T-cell (primary cell): ENCODE measurements around the gene PISD. TPM values are rescaled to one million over a fixed set of nuclear protein-coding genes. Genes with fewer than 3 reads are reported as not detected.

Source experiments
- ATAC-seq, 4 experiments: fragments of 200-7000 bp in 3 of 4; fragments of 150-1000 bp in 1 of 4; cut with Tn5 transposase; replicated peaks in 1 of 4; 1 replicate in 3 of 4; 2 replicates in 1 of 4; pipeline ENCODE4 v1.10.0; 2021; ENCODE audit warnings: moderate library complexity in 3 of 4, mild to moderate bottlenecking in 2 of 4, moderate number of reproducible peaks in 1 of 4
- CTCF ChIA-PET, 2 donors: fragments of 300-600 bp; sonication (Branson Sonifier 250); formaldehyde crosslinking; loops; one replicate each; lab custom pipeline; 2022; ENCODE audit warnings: antibody characterized with exemption in 2 of 2; lab: Charles Lee
- POLR2A ChIA-PET, 2 donors: fragments of 300-600 bp; sonication (Branson Sonifier 250); formaldehyde crosslinking; loops; one replicate each; lab custom pipeline; 2022; ENCODE audit warnings: antibody characterized with exemption in 2 of 2; lab: Charles Lee
- DNase-seq, 35 experiments: peaks; one replicate each; pipeline versions ENCODE4 v3.0.0 to v3.0.0-alpha.2; 2013 to 2023
- H3K27ac ChIP-seq: one replicate; pipeline ENCODE4 v1.5.1; 2013; ENCODE audit warnings: low read length
- H3K27me3 ChIP-seq, 2 experiments: replicated peaks in 1 of 2; 1 replicate in 1 of 2; 2 replicates in 1 of 2; pipeline versions ENCODE4 v1.6.1 to v1.7.0; 2013; ENCODE audit warnings: low read length in 1 of 2, mixed read lengths in 1 of 2; ENCODE audit not compliant: control insufficient read depth in 2 of 2, insufficient read depth in 2 of 2; ENCODE audit errors: extremely low read depth in 1 of 2
- H3K36me3 ChIP-seq, 2 donors: 1 replicate in 1 of 2; 2 replicates in 1 of 2; pipeline versions ENCODE4 v1.6.1 to v1.7.0; 2013; ENCODE audit warnings: low read length in 1 of 2; ENCODE audit not compliant: control insufficient read depth in 2 of 2, insufficient read depth in 1 of 2; ENCODE audit errors: extremely low read depth in 1 of 2
- H3K4me1 ChIP-seq, 2 experiments: 1 replicate in 1 of 2; 2 replicates in 1 of 2; pipeline versions ENCODE4 v1.6.1 to v1.7.0; 2013; ENCODE audit warnings: low read length in 2 of 2, mixed read lengths in 1 of 2; ENCODE audit not compliant: insufficient read depth in 2 of 2, control insufficient read depth in 1 of 2; ENCODE audit errors: extremely low read depth in 1 of 2
- H3K4me3 ChIP-seq, 2 donors: 1 replicate in 1 of 2; 2 replicates in 1 of 2; pipeline versions ENCODE4 v1.5.1 to v1.7.0; 2013; ENCODE audit warnings: mild to moderate bottlenecking in 2 of 2, low read length in 1 of 2, moderate library complexity in 1 of 2; ENCODE audit not compliant: control insufficient read depth in 1 of 2; ENCODE audit errors: extremely low read depth in 1 of 2
- H3K9me3 ChIP-seq: 2 replicates; pipeline ENCODE4 v1.7.0; 2013
- H3K27ac Mint-ChIP-seq, 2 donors: one replicate each; pipeline ENCODE4 v1.8.0; 2020 to 2021; ENCODE audit warnings: mild to moderate bottlenecking in 2 of 2, mixed read lengths in 2 of 2
- H3K27me3 Mint-ChIP-seq, 2 donors: one replicate each; pipeline ENCODE4 v1.8.0; 2021 to 2022; ENCODE audit warnings: mixed read lengths in 2 of 2
- H3K36me3 Mint-ChIP-seq: one replicate; pipeline ENCODE4 v1.8.0; 2021; ENCODE audit warnings: mixed read lengths
- H3K4me1 Mint-ChIP-seq, 3 donors: one replicate each; pipeline ENCODE4 v1.8.0; 2020 to 2022; ENCODE audit warnings: mixed read lengths in 3 of 3, mild to moderate bottlenecking in 1 of 3
- H3K4me3 Mint-ChIP-seq, 3 donors: one replicate each; pipeline ENCODE4 v1.8.0; 2020 to 2022; ENCODE audit warnings: mild to moderate bottlenecking in 3 of 3, mixed read lengths in 3 of 3, moderate library complexity in 3 of 3
- H3K9me3 Mint-ChIP-seq, 3 donors: one replicate each; pipeline ENCODE4 v1.8.0; 2020 to 2022; ENCODE audit warnings: mixed read lengths in 3 of 3
- WGBS: methylation state at CpG from one replicate; pipeline ENCODE4 v1.1.5; 2013; ENCODE audit warnings: missing lambda C conversion rate; ENCODE audit not compliant: insufficient coverage; 5-methylcytosine and 5-hydroxymethylcytosine counted together
- total RNA-seq, 35 experiments: library from RNA in 6 of 35; stranded (reverse) in 6 of 35; fragments of 120-200 nt in 1 of 35; gene quantifications; one replicate each; pipeline versions ENCODE4 v1.2.1 to v1.2.4 and lab custom pipeline; 2013 to 2026

PISD gene
- total RNA-seq, 5 donors from 2014 or later (not counting 1 experiment from before 2014, with no cell fraction given) = 35.0 to 44.2 (median 39.3) TPM

GRCh38 chr22:31637891-31638618 is 24.0 kb downstream of the PISD start:
- POLR2A ChIA-PET = no interaction called here
- H3K4me1 Mint-ChIP-seq = peaks cover 38 to 40% (median 40%) of the 10 kb centered on the region in 3 donors
- DNase-seq (peak in 3 of 35 experiments; percentile 12 to 41 (median 20)), ATAC-seq (peak in 1 of 4 experiments; percentile 18)
- CTCF ChIA-PET = no interaction called here
- H3K27ac Mint-ChIP-seq = peak overlapping the region; percentile 79 to 86
- Histone ChIP-seq H3K36me3 (peaks cover 0 to 2% of the 10 kb centered on the region in 2 donors), H3K27ac (no peak overlapping the region), H3K4me1 (peaks cover 0 to 38% of the 10 kb centered on the region in 2 experiments), H3K4me3 (no peak overlapping the region), H3K9me3 (no peaks in the 10 kb centered on the region), H3K27me3 (no peaks in the 10 kb centered on the region)
- H3K4me3 Mint-ChIP-seq = peak overlapping the region in 2 of 3 donors; percentile 9 to 15
- H3K9me3 Mint-ChIP-seq = no peaks in the 10 kb centered on the region
- peaks cover 2% of the 10 kb centered on the region for H3K36me3 Mint-ChIP-seq
- H3K27me3 Mint-ChIP-seq = no peaks in the 10 kb centered on the region
- 85% methylated on average over 8 of the region's 15 CpGs for WGBS

GRCh38 chr22:31637447-31637890 is 24.5 kb downstream of the PISD start:
- peak overlapping the region in 1 of 3 donors; percentile 9 for H3K4me3 Mint-ChIP-seq

GRCh38 chr22:31635638-31636306 is 26.2 kb downstream of the PISD start:
- Histone ChIP-seq H3K4me1 (peaks cover 3 to 46% of the 10 kb centered on the region in 2 experiments), H3K27ac (no peak overlapping the region), H3K4me3 (no peak overlapping the region), H3K9me3 (no peaks in the 10 kb centered on the region), H3K36me3 (peaks cover 0 to 2% of the 10 kb centered on the region in 2 donors), H3K27me3 (no peaks in the 10 kb centered on the region)
- Mint-ChIP-seq H3K4me1 (peaks cover 38 to 45% (median 43%) of the 10 kb centered on the region in 3 donors), H3K4me3 (no peak overlapping the region), H3K9me3 (no peaks in the 10 kb centered on the region), H3K27ac (peak overlapping the region; percentile 35 to 57), H3K36me3 (no peaks in the 10 kb centered on the region), H3K27me3 (no peaks in the 10 kb centered on the region)
- DNase-seq (no peak), ATAC-seq (no peak)
- 100% methylated on average over 9 of the region's 13 CpGs for WGBS
- POLR2A ChIA-PET = no interaction called here
- CTCF ChIA-PET = no interaction called here

More at GRCh38 chr22:31637447-31637890, 24.5 kb downstream of the PISD start:
- no peak overlapping the region for H3K27ac ChIP-seq
- peaks cover 0 to 38% of the 10 kb centered on the region in 2 experiments for H3K4me1 ChIP-seq
- no peaks in the 10 kb centered on the region for H3K9me3 Mint-ChIP-seq
- POLR2A ChIA-PET = interaction anchor here in 1 of 2 donors (0.5 kb wide), 1 partner anchor 342 kb away, joined by 6 read pairs; no protein-coding TSS in a partner anchor
- peak overlapping the region; percentile 79 to 86 for H3K27ac Mint-ChIP-seq
- peaks cover 38 to 40% (median 40%) of the 10 kb centered on the region in 3 donors for H3K4me1 Mint-ChIP-seq
- peak in 3 of 35 experiments; percentile 11 to 48 (median 35) for DNase-seq
- CTCF ChIA-PET = no interaction called here
- H3K27me3 ChIP-seq = no peaks in the 10 kb centered on the region
- no peaks in the 10 kb centered on the region for H3K27me3 Mint-ChIP-seq
- no peak for ATAC-seq
- no peaks in the 10 kb centered on the region for H3K9me3 ChIP-seq
- H3K4me3 ChIP-seq = no peak overlapping the region
- H3K36me3 ChIP-seq = peaks cover 0 to 2% of the 10 kb centered on the region in 2 donors
- H3K36me3 Mint-ChIP-seq = no peaks in the 10 kb centered on the region
- WGBS = 77% methylated on average over 6 of the region's 10 CpGs

GRCh38 chr22:31631436-31631835 is 30.6 kb downstream of the PISD start:
- H3K4me1 ChIP-seq = peaks cover 15 to 58% of the 10 kb centered on the region in 2 experiments

GRCh38 chr22:31630331-31631329 is 31.4 kb downstream of the PISD start:
- 7% methylated on average over 51 of the region's 65 CpGs for WGBS
- H3K27ac Mint-ChIP-seq = peak overlapping the region; percentile 89 to 92

More at GRCh38 chr22:31631436-31631835, 30.6 kb downstream of the PISD start:
- POLR2A ChIA-PET = no interaction called here
- CTCF ChIA-PET = interaction anchor here in 1 of 2 donors (0.9 kb wide), 1 partner anchor 45 kb away, joined by 3 read pairs; no protein-coding TSS in a partner anchor
- H3K9me3 Mint-ChIP-seq = no peaks in the 10 kb centered on the region
- Histone ChIP-seq H3K4me3 (no peak overlapping the region), H3K27me3 (no peaks in the 10 kb centered on the region), H3K36me3 (no peaks in the 10 kb centered on the region), H3K9me3 (no peaks in the 10 kb centered on the region), H3K27ac (peak overlapping the region; percentile 89)
- 100% methylated on average over 4 of the region's 9 CpGs for WGBS
- H3K27ac Mint-ChIP-seq = peak overlapping the region; percentile 55 to 79
- no peaks in the 10 kb centered on the region for H3K27me3 Mint-ChIP-seq
- DNase-seq (no peak), ATAC-seq (no peak)
- H3K4me3 Mint-ChIP-seq = peak overlapping the region; percentile 59 to 82 (median 63)
- no peaks in the 10 kb centered on the region for H3K36me3 Mint-ChIP-seq
- peaks cover 46 to 51% (median 48%) of the 10 kb centered on the region in 3 donors for H3K4me1 Mint-ChIP-seq

More at GRCh38 chr22:31630331-31631329, 31.4 kb downstream of the PISD start:
- Histone ChIP-seq H3K36me3 (no peaks in the 10 kb centered on the region), H3K4me3 (peak overlapping the region; percentile 74 to 84), H3K27me3 (no peaks in the 10 kb centered on the region), H3K9me3 (no peaks in the 10 kb centered on the region), H3K27ac (peak overlapping the region; percentile 89), H3K4me1 (peaks cover 15 to 64% of the 10 kb centered on the region in 2 experiments)
- POLR2A ChIA-PET = interaction anchor here in 1 of 2 donors (0.6 kb wide), 1 partner anchor 74 kb away, joined by 3 read pairs; no protein-coding TSS in a partner anchor
- CTCF ChIA-PET = interaction anchor here in 1 of 2 donors (0.6 to 1.3 kb wide), 6 partner anchors 35 to 284 kb away, joined by 3 to 17 read pairs (median 4); partner anchors contain the start of gene PATZ1
- DNase-seq (peak; percentile 75 to 94 (median 88)), ATAC-seq (peak; percentile 90 to 92 (median 91))
- no peaks in the 10 kb centered on the region for H3K9me3 Mint-ChIP-seq
- no peaks in the 10 kb centered on the region for H3K36me3 Mint-ChIP-seq
- no peaks in the 10 kb centered on the region for H3K27me3 Mint-ChIP-seq
- peak overlapping the region; percentile 82 to 86 (median 84) for H3K4me3 Mint-ChIP-seq
- H3K4me1 Mint-ChIP-seq = peaks cover 49 to 52% (median 51%) of the 10 kb centered on the region in 3 donors
